ENCODE data around the gene SCUBE3.

Gene SCUBE3

DNA sequence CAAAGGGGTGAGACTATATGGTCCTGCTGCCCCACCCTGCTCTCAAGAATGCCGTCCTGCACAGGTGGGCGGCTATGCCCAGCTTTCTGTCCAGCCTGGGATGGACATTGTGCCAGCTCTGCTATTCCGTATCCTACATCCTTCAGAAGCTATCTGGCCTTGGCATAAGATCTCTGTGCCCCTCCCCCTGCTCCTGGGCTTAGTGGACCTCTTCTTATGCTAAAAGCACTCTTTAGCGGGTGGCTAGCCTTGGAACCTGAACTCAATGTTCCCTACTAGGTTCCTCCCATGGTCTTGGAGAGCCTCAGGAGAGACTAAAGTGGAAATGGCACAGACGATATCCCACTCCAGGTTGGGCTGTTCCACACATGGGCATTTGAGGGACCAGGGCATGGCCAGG is 22.5 kb downstream of the SCUBE3 start:
- in situ Hi-C loops (cut with HindIII; ENCODE audit: low sequenced_read_pairs) = no loop called here

DNA sequence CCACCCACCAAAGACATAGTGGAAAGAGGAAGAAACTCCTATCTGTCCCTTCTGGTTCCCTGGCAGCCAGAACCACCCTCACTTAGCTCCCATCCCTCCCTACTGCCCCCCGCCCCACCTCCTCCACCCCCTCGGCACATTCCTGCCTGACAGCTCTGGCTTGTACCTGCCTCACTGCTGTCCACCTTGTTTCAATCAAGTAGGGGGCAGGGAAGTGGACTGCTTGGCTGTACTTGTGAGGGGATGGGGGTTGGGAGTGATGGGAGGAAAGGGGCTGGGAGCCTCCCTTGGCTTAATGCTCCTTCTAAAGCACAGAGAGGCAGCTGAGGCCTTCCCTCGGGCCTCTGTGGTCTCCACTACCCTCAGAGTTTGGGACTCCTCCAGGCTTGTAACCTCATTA is 23.7 kb downstream of the SCUBE3 start:
- in situ Hi-C loops (cut with HindIII; ENCODE audit: low sequenced_read_pairs) = no loop called here

DNA sequence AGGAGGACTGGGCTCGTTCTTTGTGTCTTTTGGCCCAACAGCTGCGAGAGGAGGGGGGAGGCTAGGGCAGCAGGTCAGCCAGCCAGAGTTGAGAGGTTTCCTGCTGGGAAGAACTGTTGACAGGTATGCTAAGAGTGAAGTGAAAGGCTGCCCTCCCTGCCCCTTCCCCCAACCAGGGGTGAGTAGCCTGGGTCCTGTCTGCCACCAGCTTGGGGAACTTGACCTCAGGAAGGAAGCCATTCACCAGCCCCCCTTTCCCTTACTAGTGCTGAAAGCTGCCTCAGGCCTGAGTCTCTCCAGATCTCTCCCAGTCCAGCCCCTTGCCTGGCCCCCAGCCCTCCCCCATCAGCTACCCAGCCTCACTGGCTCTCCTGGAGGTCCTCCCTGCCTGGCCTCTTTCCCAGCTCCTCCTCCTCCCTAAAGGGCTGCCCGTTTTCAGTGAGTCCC is 25.1 kb downstream of the SCUBE3 start:
- in situ Hi-C loops (cut with HindIII; ENCODE audit: low sequenced_read_pairs) = no loop called here

DNA sequence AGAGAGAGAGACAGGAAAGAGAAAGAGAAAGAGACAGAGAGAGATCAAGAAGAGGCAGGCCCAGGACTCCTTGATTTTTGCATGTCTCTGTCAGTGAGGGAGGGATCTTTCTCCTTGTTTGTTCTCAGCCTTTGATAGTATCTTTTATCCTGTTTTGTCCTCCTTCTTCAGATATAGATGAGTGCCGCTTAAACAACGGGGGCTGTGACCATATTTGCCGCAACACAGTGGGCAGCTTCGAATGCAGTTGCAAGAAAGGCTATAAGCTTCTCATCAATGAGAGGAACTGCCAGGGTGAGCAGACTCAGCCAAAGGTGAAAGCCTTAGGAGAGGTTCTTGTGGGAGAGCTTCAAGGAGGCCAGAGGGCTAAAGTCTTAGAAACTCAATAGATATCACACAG is 25.8 kb downstream of the SCUBE3 start:
- in situ Hi-C loops (cut with HindIII; ENCODE audit: low sequenced_read_pairs) = no loop called here

DNA sequence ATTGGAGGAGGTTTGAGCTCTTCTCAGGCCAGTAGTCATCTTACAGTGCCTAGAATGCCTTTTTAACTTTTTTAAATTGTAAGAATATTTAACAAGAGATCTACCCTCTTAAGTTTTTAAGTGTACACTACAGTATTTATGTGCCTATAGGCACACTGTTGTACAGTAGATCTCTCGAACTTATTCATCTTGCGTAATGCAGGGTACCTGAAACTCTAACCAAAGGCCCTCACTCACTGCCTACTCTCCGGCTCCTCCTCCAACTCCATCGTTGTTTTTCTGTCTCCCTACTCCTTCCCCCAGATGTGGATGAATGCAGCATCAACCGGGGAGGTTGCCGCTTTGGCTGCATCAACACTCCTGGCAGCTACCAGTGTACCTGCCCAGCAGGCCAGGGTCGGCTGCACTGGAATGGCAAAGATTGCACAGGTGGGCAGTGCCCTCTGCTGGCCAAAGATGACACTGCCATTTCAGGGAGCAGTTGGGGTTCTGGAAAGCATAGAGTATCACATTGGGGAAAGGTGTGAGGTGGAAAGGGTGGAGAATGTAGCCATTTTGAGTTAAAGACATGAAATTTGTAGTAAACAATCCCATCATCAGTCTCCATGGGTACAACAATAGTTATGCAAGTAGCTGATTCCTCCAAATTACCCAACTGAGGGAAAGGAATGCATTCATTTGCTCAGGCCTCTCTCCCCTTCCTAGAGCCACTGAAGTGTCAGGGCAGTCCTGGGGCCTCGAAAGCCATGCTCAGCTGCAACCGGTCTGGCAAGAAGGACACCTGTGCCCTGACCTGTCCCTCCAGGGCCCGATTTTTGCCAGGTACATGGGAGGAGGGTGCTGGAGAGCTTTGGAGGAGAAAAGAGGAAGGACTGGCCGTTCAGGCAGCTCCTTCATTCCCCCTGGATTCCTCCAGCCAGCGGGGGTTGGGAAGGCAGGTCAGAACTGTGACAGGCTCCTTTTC is 27.4 kb downstream of the SCUBE3 start:
- in situ Hi-C loops (cut with HindIII; ENCODE audit: low sequenced_read_pairs) = no loop called here

DNA sequence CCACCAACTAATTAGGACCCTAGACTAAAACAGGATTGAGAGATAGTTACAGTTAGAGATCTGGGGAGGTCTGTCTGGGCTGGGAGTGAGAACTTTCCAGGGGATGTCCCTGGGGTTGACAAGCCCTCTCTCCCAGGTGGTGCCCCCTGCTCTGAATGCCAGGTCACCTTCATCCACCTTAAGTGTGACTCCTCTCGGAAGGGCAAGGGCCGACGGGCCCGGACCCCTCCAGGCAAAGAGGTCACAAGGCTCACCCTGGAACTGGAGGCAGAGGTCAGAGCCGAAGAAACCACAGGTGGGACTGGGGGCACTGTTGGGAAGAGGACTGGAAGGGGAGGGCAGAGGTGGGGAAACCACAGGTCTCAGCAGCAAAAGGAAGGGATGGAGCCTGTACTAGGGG is 28.7 kb downstream of the SCUBE3 start:
- in situ Hi-C loops (cut with HindIII; ENCODE audit: low sequenced_read_pairs) = no loop called here

DNA sequence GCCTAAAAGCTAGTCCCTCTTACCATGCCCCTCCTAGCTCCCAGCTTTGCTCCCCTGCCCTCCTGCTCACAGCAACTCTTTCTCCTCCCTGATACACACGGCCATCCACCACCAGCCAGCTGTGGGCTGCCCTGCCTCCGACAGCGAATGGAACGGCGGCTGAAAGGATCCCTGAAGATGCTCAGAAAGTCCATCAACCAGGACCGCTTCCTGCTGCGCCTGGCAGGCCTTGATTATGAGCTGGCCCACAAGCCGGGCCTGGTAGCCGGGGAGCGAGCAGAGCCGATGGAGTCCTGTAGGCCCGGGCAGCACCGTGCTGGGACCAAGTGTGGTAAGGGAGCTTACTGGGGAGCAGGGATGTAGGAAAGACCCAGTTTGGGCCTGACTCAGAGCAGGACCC is 29.1 kb downstream of the SCUBE3 start:
- in situ Hi-C loops (cut with HindIII; ENCODE audit: low sequenced_read_pairs) = no loop called here

DNA sequence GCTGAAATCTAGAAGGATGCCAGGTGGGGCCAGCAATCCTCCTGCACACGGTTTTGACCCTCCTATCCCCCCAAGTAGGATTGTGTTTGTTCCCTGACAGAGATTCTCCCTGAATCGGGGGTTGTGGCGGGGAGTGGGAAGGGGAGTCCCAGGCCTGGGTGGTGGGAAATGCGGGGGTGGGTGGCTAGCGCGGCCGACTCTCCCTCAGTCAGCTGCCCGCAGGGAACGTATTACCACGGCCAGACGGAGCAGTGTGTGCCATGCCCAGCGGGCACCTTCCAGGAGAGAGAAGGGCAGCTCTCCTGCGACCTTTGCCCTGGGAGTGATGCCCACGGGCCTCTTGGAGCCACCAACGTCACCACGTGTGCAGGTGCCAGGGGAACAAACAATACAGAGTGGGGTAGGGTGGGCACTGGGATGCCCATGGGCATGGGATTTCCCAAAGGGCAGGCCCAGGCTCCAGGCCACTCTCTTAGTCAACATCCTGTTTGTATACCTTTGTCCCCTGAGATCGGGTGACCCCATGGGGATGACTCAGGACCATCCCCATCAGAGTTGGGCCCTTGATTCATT is 29.7 kb downstream of the SCUBE3 start:
- in situ Hi-C loops (cut with HindIII; ENCODE audit: low sequenced_read_pairs) = no loop called here

DNA sequence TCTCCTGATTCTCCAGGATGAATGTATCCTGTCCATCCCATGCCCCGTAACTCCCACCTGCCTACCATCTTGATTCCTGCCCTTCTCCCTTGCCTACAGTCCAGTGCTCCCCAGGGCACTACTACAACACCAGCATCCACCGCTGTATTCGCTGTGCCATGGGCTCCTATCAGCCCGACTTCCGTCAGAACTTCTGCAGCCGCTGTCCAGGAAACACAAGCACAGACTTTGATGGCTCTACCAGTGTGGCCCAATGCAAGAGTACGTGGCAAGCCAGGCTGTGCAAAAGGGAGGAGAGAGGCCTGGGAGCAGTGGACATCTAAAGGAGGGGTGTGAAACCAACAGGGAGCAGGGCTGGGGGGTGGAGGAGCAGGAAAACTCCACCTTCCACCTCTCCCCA is 30.8 kb downstream of the SCUBE3 start:
- in situ Hi-C loops (cut with HindIII; ENCODE audit: low sequenced_read_pairs) = no loop called here

DNA sequence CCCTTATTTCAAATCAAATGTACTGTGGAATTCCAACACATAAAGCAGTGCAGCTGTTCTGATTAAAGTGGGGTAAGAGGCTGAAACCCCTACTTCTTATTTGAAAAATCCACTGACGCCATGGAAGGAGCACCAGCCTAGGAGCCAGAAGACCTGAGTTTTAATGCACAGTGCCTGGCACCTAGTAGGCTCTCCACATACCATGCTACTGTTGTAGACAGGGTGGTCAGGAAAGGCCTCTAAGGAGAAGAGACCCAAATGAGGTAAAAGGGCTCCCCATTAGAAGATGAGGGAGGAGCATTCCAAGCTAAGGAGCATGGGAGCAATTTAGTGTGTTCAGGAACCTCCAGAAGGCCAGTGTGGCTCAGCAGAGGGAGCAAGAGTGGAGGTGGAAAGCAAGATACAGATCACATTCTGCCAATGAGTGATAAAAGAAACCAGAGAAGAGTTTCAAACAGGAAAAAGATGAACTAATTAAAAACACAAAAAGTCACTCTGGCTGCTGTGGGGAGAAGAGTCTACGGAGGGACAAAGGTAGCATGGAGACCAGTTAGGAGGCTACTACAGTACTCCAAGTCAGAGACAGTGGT is 34.0 kb downstream of the SCUBE3 start:
- in situ Hi-C loops (cut with HindIII; ENCODE audit: low sequenced_read_pairs) = no loop called here

DNA sequence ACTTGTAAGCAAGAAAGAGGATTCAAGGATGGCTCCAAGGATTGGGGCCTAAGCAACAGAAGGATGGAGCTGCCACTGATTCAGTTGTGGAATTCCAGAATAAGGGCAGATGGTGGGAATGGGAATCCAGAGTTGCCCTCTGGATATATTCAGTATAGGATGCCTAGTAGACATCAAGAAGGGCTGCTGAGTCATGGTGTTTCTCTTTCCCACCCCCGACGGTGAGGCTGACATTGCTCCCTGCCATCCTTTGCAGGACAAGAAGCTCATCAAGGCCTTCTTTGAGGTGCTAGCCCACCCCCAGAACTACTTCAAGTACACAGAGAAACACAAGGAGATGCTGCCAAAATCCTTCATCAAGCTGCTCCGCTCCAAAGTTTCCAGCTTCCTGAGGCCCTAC is 34.5 kb downstream of the SCUBE3 start:
- in situ Hi-C loops (cut with HindIII; ENCODE audit: low sequenced_read_pairs) = no loop called here

DNA sequence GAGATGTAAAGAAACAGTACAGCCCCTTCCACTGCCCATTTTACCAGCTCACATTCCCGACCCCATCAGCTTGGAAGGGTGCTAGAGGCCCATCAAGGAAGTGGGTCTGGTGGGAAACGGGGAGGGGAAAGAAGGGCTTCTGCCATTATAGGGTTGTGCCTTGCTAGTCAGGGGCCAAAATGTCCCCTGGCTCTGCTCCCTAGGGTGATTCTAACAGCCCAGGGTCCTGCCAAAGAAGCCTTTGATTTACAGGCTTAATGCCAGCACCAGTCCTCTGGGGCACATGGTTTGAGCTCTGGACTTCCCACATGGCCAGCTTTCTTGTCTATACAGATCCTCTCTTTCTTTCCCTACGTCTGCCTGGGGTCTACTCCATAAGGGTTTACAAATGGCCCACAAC is 35.2 kb downstream of the SCUBE3 start:
- in situ Hi-C loops (cut with HindIII; ENCODE audit: low sequenced_read_pairs) = no loop called here

DNA sequence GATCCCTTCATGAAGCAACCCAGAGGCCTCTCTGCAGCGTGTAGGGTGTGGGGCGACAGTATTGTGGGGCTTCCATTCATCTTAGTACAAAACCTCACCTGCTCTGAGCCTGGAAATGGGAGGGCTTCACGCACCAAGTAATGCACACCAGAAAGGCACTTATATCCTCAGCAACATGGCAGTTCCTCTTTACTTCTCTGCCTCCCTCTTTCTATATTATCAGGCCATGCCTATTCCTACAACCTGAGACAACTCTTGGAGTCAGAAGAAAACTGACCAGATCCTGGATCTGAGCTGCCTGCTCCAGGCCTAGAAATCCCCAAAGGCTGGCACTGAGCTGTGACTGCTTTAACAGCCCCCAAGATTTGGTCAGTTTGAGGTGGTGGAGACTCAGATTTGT is 38.2 kb downstream of the SCUBE3 start:
- in situ Hi-C loops (cut with HindIII; ENCODE audit: low sequenced_read_pairs) = no loop called here

DNA sequence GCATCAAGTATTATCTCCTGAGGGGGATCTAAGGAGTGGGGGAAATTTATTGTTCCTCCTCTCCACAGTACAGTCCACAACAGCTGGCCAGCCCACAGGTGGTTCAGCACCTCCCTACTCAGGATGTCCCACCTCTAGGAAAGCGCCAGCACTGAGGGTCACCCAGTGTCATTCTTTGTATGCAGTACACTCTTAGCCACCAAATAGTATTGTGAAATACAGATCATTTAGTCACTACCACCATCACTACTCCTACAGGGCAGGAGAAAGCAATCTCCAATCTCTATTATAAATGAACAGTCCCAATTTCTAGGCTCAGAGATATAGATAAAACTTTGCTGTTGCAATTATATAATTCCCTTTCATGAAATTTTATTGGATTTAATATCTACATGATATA is 39.5 kb downstream of the SCUBE3 start:
- in situ Hi-C loops (cut with HindIII; ENCODE audit: low sequenced_read_pairs) = no loop called here

DNA sequence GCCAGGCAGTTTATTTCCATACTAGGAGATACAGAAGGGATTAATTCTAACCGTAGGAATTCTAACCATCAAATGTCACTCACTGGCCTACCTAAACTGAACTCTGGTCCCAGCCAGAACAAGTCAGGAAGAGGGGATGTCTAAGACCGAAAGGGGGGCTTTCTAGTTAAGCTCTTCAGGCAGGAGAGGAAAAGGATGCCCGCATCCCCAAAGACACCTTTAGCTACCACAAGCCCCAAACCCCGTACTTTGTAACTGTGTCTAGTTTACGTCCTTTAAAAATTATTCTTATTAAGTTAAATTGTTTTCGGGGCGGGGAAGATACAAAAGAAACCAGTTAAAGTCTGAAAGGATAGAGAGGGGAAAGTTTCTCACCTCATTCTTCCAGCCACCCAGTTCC is 44.6 kb downstream of the SCUBE3 start:
- in situ Hi-C loops (cut with HindIII; ENCODE audit: low sequenced_read_pairs) = no loop called here

DNA sequence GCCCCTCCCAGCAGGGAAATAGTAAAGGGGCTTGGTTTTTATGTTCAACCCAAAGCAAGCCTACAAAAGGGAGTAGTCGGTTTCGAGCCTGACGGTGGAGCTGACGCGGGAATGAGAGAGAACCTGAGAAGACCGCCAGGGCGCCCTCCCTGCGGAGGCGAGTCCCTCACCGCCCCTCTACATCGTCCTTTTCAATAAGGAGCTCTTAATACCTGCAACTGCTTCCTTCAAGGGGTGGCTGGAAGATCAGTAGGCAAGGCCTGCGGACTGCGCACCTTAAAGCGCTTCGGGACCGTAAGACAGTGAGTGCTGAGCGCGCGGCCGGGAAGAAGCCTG is 45.1 kb downstream of the SCUBE3 start:
- in situ Hi-C loops (cut with HindIII; ENCODE audit: low sequenced_read_pairs) = no loop called here

DNA sequence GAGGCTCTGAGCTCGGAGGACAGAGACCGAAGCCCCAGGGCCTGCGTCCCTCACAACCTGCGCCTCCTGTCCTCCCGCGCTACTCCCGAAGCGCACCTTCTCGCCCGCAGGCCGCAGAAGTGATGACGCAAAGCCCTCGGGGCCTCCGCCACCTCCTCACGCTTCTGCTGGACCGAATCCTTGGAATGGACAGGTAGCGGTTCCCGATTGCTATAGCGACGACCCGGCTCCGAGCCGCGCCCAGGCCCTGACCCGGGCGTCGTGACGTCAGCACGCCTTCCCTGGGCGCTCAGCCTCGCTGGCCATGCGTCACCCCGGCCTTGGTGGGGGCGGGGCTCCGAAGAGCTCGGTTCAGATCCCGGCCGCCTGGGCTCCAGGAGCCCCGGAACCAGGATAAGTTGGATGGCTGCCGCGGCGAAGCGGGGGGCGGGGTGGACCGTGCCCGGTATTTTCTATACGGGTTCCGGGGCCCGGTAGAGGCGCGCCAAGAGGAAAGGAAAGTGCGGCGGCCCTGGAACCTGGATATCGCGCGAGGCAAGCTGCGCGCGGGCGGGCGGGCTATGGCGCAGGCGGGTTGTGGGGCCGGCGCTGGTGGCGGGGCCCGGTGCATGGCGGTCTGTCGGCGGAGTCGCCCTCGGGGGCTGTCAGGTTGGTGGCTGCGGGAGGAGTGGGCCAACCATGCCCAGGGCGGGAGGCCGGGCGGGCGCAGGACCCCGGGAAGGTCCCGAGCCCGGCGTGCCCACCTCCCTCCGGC is 45.6 kb downstream of the SCUBE3 start, which contains the start of gene ZNF76:
ZNF76 (plus strand) TSS at position 542 of the 754 bp plus-strand sequence. CDS start 21,417 bp downstream, outside the sequence.
- in situ Hi-C loops (cut with HindIII; ENCODE audit: low sequenced_read_pairs) = no loop called here

DNA sequence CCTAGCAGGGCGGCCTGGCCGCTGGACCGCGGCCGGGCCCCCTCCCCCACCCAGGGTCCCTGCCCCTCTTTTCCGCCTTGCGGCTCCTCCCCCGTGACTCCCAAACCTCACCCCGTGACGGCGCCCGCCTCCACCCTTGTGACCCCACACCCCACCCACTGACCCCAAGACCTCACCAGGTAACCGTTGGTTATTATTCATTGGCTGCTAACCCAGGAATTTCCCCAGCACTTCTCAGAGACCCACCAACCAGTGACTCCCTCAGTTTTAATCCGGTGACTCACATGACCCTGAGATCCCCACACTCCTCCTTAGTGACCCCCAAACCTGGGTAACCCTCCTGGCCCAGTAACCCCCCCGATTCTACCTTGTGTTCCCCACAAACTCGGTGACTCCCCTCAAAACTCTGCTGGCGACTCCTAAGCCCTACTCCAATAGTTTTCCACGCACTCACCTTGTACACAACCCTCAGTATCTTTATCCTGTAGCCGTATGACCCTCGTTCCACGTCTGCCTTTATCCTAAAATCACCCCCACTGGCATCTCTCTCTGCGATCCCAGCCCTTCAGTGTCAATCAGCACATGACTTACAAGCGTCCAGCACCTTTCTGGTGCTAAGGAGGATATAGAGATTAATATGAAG is 46.3 kb downstream of the SCUBE3 start:
- in situ Hi-C loops (cut with HindIII; ENCODE audit: low sequenced_read_pairs) = no loop called here

DNA sequence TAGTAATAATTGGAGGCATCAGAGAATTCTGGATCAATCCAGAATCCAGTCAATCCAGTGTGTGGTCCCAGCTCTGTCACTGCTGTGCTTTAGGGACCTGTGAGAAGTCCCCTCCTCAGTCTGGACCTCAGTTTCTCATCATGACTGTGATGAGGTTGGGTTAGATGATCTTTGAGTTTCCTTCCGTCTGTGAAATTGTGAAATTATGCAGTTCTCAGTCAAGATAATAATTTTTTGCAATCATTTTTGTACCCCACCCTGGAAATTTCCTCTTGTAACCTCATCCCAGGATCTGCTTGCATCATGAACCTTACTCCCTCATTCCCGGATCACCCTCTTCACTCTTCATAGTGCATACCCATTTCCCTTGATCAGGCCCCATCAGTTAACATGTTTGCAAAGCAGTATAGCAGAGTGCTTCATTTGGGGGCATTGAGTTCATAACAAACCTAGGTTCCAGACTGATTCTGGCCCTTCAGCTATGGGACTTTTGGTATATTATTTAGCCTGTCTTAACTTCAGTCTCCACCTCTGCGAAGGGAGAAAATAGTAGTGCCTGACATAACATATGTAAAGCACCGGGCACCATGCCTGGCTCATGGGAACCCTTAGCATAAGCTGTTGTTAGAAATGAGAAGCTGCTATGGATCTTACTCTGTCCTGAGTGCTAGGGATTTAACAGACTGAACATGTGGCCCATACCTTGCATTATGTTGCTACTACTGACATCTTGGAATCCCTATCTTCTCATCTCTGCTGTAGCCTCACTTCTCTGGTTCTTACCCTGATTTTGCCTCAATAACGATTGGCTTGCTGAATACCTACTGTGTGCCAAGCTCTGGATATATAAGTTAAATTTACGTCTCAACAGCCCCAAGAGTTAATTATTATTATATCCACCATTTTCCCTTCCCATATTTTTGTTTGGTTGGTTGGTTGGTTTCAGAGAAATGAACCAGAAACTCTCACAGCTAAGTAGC is 47.1 kb downstream of the SCUBE3 start:
- in situ Hi-C loops (cut with HindIII; ENCODE audit: low sequenced_read_pairs) = no loop called here

DNA sequence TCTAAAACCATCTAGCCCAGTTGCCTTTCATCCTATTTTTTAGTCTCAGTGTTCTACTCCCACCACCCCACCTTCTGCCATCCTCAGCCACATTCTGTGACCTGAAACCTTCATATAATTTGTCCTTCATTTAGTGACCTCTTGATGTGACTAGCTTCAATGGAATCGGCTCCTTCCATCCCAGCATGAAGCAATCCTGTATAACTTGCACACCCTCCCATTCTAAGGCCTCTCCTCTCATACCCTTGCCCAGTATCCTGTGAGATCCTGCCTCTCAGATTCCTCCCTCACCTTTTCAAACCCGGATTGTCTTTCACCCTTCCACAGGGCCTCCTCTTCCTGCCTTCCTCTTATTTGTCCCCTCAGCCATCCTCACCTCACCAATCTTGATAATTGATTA is 48.8 kb downstream of the SCUBE3 start:
- in situ Hi-C loops (cut with HindIII; ENCODE audit: low sequenced_read_pairs) = no loop called here
